ENCODE results near the gene ZNF304. TPM values are rescaled to one million over a fixed set of nuclear protein-coding genes. Genes with fewer than 3 reads are reported as not detected.

ZNF304 gene
- total and polyA plus RNA-seq, 2 of the 13 experiments (the other 11 are each of a cell fraction or from before 2014, with no cell fraction given), result 3.4 to 8.0 TPM

DNA sequence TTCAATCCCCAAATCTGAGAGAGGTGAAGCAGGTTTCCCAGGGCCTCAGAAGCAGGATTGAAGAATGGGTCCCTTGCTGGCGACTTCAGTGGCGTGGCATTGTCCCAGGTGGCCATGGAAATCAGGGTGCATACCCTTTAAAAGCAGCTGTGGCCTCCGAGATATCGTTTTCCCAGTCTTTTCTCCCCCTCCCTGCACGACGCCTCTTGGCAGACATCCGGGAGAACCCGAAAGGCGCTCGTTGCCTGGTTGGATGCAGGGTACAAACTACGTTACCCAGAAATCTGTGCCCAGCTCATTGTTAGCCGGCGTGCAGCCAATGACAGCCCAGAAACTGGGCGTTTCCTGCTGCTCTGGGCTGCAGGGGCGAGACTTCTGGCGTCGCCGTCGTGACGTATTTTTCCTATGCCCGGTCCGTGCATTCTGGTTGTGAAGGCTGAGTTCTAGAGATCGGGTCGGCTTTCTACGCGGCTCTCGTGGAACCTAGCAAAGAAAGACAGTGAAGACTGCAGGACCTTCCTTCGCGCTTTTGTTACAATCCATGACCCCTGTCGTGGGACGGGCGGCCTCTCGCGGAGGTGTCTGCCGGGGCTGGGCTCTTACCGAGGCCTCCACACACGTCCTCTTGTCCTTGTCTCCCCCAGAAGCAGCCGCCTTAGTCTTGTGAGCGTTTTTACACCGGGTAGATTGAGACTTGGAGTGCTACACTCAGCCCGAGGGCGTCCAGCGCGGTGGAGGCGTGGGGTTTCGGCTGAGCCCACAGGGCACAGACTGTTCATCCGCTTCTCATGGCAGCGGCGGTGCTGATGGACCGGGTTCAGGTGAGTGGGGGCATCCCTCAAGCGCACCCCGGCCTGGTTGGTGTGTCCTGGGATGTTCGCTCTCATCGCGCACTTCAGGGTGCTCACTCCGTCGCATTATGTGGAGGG lies at the start of gene ZNF304 (continued):
- TF ChIP-seq TAF15 (IDR thresholded peaks at IDR 0.05; ENCODE audit: low read depth, low read length, poor library complexity, severe bottlenecking) (no peak), ZIK1 (CRISPR knock-in tag; IDR thresholded peaks at IDR 0.05; ENCODE audit: borderline replicate concordance, low read depth) (no peak), ZNF839 (CRISPR knock-in tag; IDR thresholded peaks at IDR 0.05; ENCODE audit: borderline replicate concordance) (no peak), ZNF501 (CRISPR knock-in tag; IDR thresholded peaks at IDR 0.05) (peak; percentile 65; the same call in 1 of the 2 replicates), SMYD3 (CRISPR knock-in tag; IDR thresholded peaks at IDR 0.05) (no peak), RELA (CRISPR knock-in tag; IDR thresholded peaks at IDR 0.05) (no peak), CCDC6 (CRISPR knock-in tag; IDR thresholded peaks at IDR 0.05) (no peak), SMAD9 (CRISPR knock-in tag; IDR thresholded peaks at IDR 0.05) (no peak), ZNF773 (CRISPR knock-in tag; IDR thresholded peaks at IDR 0.05; ENCODE audit: borderline replicate concordance) (no peak), TEAD3 (CRISPR knock-in tag; optimal IDR thresholded peaks at IDR 0.05; ENCODE audit: borderline replicate concordance) (peak; percentile 21), MAFK (conservative IDR thresholded peaks at IDR 0.05 in 1 of 2, IDR thresholded peaks at IDR 0.05 in 1 of 2; ENCODE audit: low read length in 2 of 2) (no peak), MEIS1 (CRISPR knock-in tag; IDR thresholded peaks at IDR 0.05; ENCODE audit: borderline replicate concordance) (peak; percentile 80; the same call in 1 of the 2 replicates), ZNF713 (CRISPR knock-in tag; IDR thresholded peaks at IDR 0.05) (no peak), ESRRA (CRISPR knock-in tag; IDR thresholded peaks at IDR 0.05; ENCODE audit: low read depth) (no peak), HDAC2 (CRISPR knock-in tag; IDR thresholded peaks at IDR 0.05) (peak; percentile 50; the same call in 1 of the 2 replicates)
- TF ChIP-seq, protein P1, sequence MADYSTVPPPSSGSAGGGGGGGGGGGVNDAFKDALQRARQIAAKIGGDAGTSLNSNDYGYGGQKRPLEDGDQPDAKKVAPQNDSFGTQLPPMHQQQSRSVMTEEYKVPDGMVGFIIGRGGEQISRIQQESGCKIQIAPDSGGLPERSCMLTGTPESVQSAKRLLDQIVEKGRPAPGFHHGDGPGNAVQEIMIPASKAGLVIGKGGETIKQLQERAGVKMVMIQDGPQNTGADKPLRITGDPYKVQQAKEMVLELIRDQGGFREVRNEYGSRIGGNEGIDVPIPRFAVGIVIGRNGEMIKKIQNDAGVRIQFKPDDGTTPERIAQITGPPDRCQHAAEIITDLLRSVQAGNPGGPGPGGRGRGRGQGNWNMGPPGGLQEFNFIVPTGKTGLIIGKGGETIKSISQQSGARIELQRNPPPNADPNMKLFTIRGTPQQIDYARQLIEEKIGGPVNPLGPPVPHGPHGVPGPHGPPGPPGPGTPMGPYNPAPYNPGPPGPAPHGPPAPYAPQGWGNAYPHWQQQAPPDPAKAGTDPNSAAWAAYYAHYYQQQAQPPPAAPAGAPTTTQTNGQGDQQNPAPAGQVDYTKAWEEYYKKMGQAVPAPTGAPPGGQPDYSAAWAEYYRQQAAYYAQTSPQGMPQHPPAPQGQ (CRISPR knock-in tag; IDR thresholded peaks at IDR 0.05; ENCODE audit: borderline replicate concordance), result no peak
- TF ChIP-seq, protein P2, sequence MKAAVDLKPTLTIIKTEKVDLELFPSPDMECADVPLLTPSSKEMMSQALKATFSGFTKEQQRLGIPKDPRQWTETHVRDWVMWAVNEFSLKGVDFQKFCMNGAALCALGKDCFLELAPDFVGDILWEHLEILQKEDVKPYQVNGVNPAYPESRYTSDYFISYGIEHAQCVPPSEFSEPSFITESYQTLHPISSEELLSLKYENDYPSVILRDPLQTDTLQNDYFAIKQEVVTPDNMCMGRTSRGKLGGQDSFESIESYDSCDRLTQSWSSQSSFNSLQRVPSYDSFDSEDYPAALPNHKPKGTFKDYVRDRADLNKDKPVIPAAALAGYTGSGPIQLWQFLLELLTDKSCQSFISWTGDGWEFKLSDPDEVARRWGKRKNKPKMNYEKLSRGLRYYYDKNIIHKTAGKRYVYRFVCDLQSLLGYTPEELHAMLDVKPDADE (CRISPR knock-in tag; IDR thresholded peaks at IDR 0.05), result no peak
- TF ChIP-seq, protein P3, sequence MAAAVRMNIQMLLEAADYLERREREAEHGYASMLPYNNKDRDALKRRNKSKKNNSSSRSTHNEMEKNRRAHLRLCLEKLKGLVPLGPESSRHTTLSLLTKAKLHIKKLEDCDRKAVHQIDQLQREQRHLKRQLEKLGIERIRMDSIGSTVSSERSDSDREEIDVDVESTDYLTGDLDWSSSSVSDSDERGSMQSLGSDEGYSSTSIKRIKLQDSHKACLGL (CRISPR knock-in tag; IDR thresholded peaks at IDR 0.05), result peak; percentile 43; the same call in 1 of the 2 replicates
- TF ChIP-seq, protein P4, sequence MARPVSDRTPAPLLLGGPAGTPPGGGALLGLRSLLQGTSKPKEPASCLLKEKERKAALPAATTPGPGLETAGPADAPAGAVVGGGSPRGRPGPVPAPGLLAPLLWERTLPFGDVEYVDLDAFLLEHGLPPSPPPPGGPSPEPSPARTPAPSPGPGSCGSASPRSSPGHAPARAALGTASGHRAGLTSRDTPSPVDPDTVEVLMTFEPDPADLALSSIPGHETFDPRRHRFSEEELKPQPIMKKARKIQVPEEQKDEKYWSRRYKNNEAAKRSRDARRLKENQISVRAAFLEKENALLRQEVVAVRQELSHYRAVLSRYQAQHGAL (CRISPR knock-in tag; IDR thresholded peaks at IDR 0.05; ENCODE audit: not compliant biosample characterization), result no peak
- TF ChIP-seq, protein P5, sequence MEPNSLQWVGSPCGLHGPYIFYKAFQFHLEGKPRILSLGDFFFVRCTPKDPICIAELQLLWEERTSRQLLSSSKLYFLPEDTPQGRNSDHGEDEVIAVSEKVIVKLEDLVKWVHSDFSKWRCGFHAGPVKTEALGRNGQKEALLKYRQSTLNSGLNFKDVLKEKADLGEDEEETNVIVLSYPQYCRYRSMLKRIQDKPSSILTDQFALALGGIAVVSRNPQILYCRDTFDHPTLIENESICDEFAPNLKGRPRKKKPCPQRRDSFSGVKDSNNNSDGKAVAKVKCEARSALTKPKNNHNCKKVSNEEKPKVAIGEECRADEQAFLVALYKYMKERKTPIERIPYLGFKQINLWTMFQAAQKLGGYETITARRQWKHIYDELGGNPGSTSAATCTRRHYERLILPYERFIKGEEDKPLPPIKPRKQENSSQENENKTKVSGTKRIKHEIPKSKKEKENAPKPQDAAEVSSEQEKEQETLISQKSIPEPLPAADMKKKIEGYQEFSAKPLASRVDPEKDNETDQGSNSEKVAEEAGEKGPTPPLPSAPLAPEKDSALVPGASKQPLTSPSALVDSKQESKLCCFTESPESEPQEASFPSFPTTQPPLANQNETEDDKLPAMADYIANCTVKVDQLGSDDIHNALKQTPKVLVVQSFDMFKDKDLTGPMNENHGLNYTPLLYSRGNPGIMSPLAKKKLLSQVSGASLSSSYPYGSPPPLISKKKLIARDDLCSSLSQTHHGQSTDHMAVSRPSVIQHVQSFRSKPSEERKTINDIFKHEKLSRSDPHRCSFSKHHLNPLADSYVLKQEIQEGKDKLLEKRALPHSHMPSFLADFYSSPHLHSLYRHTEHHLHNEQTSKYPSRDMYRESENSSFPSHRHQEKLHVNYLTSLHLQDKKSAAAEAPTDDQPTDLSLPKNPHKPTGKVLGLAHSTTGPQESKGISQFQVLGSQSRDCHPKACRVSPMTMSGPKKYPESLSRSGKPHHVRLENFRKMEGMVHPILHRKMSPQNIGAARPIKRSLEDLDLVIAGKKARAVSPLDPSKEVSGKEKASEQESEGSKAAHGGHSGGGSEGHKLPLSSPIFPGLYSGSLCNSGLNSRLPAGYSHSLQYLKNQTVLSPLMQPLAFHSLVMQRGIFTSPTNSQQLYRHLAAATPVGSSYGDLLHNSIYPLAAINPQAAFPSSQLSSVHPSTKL (CRISPR knock-in tag; IDR thresholded peaks at IDR 0.05), result 0 out of 2 replicates have a peak, but pooled peaks have one; percentile 22

Measured in HepG2 (cell line).